GM13976 (cell line): ENCODE measurements around the gene METTL24.

Experiments
- DNase-seq: peaks from one replicate; pipeline ENCODE4 v3.0.0; 2012; ENCODE audit warnings: low spot score
- in situ Hi-C: fragments of 300-500 bp; cut with MboI; formaldehyde crosslinking; loops from one replicate; pipeline ENCODE4 v1.12.0; 2022; ENCODE audit warnings: low sequenced_read_pairs, mixed read lengths, inconsistent platforms; ENCODE audit not compliant: unreplicated experiment
- TF ChIP-seq, protein P1 (sequence below): IDR thresholded peaks from 2 replicates; pipeline ENCODE4 v1.5.1; 2012; ENCODE audit warnings: borderline replicate concordance, mild to moderate bottlenecking; ENCODE audit not compliant: insufficient read depth; ENCODE audit errors: extremely low read depth, missing control alignments, control extremely low read depth

The METTL24 gene, protein sequence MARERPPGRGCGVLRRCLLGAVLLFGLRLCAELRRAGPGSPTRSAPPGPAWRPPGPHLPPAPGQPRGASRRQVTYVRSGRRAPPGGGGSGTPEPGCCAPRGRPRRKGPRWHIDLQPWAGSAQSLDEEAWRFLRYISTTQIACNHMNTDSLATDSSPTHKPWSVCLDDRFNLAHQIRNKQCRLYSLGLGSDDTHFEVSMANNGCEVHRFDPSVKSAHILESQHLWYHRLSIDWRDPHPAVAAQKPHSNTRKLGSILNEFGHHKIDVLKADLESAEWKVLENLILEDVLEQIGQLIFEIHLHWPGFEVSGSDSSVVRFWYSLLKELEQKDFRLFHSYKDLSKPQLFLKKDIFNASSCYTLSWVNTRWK

DNA sequence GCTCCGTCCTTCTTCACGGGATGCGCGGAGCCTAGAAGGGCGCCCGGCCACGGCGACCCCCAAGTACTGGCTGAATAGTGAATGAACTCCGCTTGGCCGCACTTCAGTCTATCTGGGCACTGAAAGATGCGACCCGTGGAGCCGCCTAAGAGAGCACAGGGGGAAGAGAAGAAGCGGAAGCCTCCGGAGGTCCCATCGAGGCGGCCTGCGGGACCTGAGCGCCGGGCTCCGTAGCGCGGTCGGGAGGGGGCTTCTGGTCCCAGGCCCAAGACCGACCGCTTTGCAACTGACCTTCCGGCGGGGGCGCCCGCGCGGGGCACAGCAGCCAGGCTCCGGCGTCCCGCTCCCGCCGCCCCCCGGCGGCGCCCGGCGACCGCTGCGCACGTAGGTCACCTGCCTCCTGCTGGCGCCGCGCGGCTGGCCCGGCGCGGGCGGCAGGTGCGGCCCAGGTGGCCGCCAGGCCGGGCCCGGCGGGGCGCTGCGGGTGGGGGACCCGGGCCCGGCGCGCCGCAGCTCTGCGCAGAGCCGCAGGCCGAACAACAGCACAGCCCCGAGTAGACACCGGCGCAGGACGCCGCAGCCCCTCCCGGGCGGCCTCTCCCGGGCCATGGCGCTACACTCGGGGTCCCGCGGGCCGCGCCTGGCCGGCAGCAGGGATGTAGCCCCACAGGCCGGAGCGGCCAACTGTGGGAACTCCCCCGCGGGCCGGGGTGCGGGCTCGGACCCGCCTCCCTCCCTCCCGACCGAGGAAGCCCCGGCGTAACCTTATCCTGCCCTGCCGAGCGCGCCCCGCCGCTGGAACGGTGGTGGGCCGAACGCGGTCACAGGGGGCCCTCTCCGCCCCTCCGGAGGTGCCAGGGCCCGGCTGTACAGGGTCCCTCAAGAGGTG, at the start of gene METTL24:
TSS of gene METTL24 (minus strand) at position 686 of the 889 bp plus-strand sequence. CDS start at position 609, 77 bp downstream.
- in situ Hi-C loops, result no loop called here
- DNase-seq, result peak; percentile 46
- TF ChIP-seq, protein P1, sequence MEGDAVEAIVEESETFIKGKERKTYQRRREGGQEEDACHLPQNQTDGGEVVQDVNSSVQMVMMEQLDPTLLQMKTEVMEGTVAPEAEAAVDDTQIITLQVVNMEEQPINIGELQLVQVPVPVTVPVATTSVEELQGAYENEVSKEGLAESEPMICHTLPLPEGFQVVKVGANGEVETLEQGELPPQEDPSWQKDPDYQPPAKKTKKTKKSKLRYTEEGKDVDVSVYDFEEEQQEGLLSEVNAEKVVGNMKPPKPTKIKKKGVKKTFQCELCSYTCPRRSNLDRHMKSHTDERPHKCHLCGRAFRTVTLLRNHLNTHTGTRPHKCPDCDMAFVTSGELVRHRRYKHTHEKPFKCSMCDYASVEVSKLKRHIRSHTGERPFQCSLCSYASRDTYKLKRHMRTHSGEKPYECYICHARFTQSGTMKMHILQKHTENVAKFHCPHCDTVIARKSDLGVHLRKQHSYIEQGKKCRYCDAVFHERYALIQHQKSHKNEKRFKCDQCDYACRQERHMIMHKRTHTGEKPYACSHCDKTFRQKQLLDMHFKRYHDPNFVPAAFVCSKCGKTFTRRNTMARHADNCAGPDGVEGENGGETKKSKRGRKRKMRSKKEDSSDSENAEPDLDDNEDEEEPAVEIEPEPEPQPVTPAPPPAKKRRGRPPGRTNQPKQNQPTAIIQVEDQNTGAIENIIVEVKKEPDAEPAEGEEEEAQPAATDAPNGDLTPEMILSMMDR, result no peak

GRCh38 chr6:110404607-110405006, 46.5 kb upstream of the METTL24 start:
- DNase-seq, result no peak
- TF ChIP-seq, protein P1, result no peak
- in situ Hi-C loops, result no loop called here

DNA sequence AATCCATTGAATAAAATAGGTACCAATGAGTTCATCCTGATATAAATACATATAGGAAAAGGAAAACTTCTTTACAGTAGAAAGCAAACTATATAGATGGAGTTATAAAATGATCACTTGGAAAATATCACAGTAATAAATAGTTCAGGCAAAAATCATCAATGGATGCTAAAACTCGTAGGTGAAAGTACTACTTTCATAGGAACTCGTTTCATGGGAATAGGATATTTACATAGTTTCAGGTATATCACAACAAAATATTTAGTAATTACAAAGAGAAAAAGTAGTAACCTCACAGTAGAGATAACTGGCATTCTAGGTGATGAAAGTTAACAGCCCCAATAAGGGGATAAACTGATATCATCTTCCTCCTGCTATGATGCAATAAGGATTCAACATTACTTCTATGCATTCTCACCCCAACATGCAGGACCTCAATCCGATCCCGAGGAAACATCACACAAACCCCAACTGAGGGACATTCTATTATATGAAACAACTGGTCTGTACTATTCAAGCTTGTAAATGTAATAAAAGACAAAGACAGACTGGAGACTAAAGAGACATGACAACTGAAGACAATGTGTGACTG, 43.5 kb upstream of the METTL24 start:
- in situ Hi-C loops, result no loop called here
- TF ChIP-seq, protein P1, result no peak
- no peak for DNase-seq

DNA sequence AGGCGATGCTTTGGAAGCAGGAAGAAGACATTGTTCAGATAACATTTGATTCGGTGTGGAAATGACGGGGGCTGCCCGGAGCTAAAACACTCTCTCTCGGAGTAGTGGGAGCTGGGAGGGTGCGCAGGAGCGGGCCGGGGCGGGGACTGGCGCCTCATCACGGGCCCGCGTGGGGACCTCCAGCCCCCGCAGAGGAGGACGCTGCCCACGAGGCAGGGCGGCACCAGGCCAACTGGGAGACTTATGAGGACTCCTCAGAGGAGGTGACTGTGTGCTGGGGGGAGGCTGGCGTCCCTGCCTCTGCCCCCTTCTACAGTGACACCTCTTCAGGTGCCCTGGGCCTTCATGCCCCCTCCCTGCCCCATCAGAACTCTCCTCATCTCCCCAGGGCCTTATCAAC, 42.1 kb upstream of the METTL24 start:
- DNase-seq, result no peak
- TF ChIP-seq, protein P1, result no peak
- in situ Hi-C loops, result no loop called here

DNA sequence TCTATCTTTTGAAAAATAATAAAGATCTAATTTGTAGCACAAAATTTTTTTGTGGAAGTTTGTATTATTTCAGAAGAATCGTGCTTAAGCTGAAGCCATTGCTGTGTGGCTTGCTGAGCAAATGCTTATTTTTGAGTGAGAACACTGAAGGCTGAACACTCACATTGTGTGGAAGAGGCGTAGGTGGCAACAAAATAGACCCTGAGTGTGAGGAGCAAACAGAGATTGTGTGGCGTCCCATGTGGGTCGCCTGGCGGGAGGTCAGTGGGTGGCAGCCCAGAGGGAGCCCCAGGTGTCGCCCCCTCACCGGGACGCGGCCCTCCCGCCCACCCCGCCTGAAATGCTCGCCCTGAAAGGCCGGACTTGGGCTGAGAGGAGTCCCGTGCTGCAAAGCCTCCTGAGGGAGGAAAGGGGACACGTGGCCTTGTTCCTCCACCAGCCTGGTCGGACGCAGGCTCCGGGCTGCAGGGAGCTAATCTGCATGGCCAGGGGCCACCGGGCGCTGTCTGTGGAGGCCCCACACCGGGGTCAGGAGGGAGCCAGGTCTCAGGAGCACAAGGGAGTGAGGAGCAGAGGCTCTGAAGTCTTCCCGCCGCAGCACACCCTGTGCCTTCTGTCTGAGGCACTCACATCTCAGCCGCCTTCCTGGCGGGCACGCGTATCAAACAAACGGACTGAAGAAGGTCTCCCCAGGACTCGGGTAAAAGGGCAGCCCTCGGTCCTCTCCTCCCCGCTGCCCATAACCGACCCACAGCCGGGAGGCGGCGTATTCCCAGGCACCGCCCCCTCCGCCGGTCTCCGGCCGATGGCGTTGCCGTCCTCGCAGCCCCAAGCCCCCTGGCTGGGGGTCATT, 41.3 kb upstream of the METTL24 start:
- no peak for DNase-seq
- TF ChIP-seq, protein P1, result no peak
- in situ Hi-C loops, result loop anchor here (10.0 to 25.0 kb wide), 2 partner anchors 695 to 887 kb away; no protein-coding TSS in a partner anchor
